AG09309 (cell line): ENCODE data around the gene ARSA.

ENCODE experiments used
- DNase-seq: peaks from one replicate; pipeline ENCODE4 v3.0.0-alpha.2; 2010; ENCODE audit warnings: low read depth
- H3K4me3 ChIP-seq: 2 replicates; pipeline ENCODE4 v1.5.1; 2011; ENCODE audit warnings: mild to moderate bottlenecking, low read depth, low read length, moderate library complexity; ENCODE audit not compliant: control insufficient read depth
- CTCF ChIP-seq: IDR thresholded peaks from 2 replicates; pipeline ENCODE4 v1.5.1; 2011; ENCODE audit warnings: mild to moderate bottlenecking, low read depth, low read length, inconsistent platforms; ENCODE audit not compliant: insufficient read depth, control insufficient read depth; ENCODE audit errors: missing control alignments

The ARSA gene

GRCh38 chr22:50627642-50628542, at the start of gene ARSA:
Gene ARSA (minus strand): TSS chr22:50628152. CDS start chr22:50627779, 373 bp downstream.
- H3K4me3 ChIP-seq = peak within 1 kb of the TSS; percentile 98
- peak; percentile 45 for TF ChIP-seq CTCF
- DNase-seq = peak; percentile 35

- no peak for TF ChIP-seq CTCF
- DNase-seq = no peak
- no peak overlapping the region for H3K4me3 ChIP-seq
Observed at GRCh38 chr22:50676661-50677492, 48.9 kb upstream of the ARSA start.

GRCh38 chr22:50676180-50676636, 48.3 kb upstream of the ARSA start:
- TF ChIP-seq CTCF = no peak
- no peak overlapping the region for H3K4me3 ChIP-seq
- no peak for DNase-seq

- H3K4me3 ChIP-seq = no peak overlapping the region
- DNase-seq = no peak
- no peak for TF ChIP-seq CTCF
Observed at GRCh38 chr22:50675553-50676179, 47.7 kb upstream of the ARSA start.

- no peak overlapping the region for H3K4me3 ChIP-seq
- TF ChIP-seq CTCF = no peak
- no peak for DNase-seq
Observed at GRCh38 chr22:50674606-50675552, 46.9 kb upstream of the ARSA start.

- no peak overlapping the region for H3K4me3 ChIP-seq
- DNase-seq = no peak
Observed at GRCh38 chr22:50674130-50674500, 46.2 kb upstream of the ARSA start.

More at GRCh38 chr22:50674130-50674500, 46.2 kb upstream of the ARSA start:
- TF ChIP-seq CTCF = no peak
